Activated T-cell treated with anti-CD3 and anti-CD28 coated beads, Interleukin-2, amount 50 U/mL, for 72 hours (primary cell): ENCODE data around the gene ITPKC. TPM values are rescaled to one million over a fixed set of nuclear protein-coding genes. Genes with fewer than 3 reads are reported as not detected.

Source experiments
- ATAC-seq, 2 donors: fragments of 150-1000 bp; cut with Tn5 transposase; replicated peaks in 1 of 2; 2 replicates each; pipeline ENCODE4 v1.10.0; 2021; ENCODE audit warnings: moderate library complexity in 2 of 2, mild to moderate bottlenecking in 1 of 2
- DNase-seq, 2 donors: peaks; one replicate each; pipeline ENCODE4 v3.0.0; 2021 to 2022; ENCODE audit warnings: mixed read lengths in 1 of 2
- H3K27ac Mint-ChIP-seq: one replicate; pipeline ENCODE4 v1.8.0; 2022; ENCODE audit warnings: mild to moderate bottlenecking, moderate library complexity, mixed read lengths
- H3K27me3 Mint-ChIP-seq: one replicate; pipeline ENCODE4 v1.8.0; 2022; ENCODE audit warnings: low read depth, mixed read lengths
- H3K36me3 Mint-ChIP-seq, 2 donors: one replicate each; pipeline ENCODE4 v1.8.0; 2022; ENCODE audit warnings: mixed read lengths in 2 of 2, mild to moderate bottlenecking in 1 of 2; ENCODE audit not compliant: insufficient read depth in 2 of 2
- H3K4me1 Mint-ChIP-seq: one replicate; pipeline ENCODE4 v1.8.0; 2022; ENCODE audit warnings: low read depth, mixed read lengths
- H3K4me3 Mint-ChIP-seq, 2 donors: one replicate each; pipeline ENCODE4 v1.8.0; 2022; ENCODE audit warnings: mild to moderate bottlenecking in 2 of 2, mixed read lengths in 2 of 2, moderate library complexity in 2 of 2
- H3K9me3 Mint-ChIP-seq, 2 donors: one replicate each; pipeline ENCODE4 v1.8.0; 2022; ENCODE audit warnings: mixed read lengths in 2 of 2
- total RNA-seq, 2 donors: library from RNA; stranded (reverse); gene quantifications; one replicate each; pipeline ENCODE4 v1.2.3, GENCODE V29; 2022

Gene ITPKC
- total RNA-seq, 2 donors from 2014 or later, result 14.4 to 15.1 TPM

DNA sequence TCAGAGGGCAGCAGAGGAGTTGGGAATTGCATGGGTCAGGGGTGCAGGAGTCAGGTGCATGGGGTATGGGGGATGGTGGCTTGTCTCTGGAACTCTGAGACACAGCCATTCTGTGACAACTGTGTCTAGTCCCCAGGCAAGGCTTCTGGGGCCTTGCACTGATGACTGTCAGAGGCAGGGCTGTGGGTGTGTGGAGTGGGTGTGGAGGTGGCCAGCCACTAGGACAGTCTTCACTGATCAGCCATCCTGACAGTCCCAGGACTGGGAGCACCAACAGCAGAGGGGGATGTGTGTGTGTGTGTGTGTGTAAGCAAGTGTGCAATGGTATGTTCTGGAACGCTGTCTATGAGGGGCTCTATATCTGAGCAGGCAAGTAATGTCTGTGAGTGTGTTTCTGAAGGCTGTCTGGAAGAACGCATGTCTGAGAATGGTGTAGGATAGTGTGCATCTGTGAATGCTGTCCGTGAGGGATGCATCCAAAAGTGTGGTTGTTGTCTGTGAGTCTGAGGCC, 31.8 kb upstream of the ITPKC start:
- no peak for ATAC-seq
- H3K9me3 Mint-ChIP-seq, result no peaks in the 10 kb centered on the region
- no peak overlapping the region for H3K27ac Mint-ChIP-seq
- no peak overlapping the region for H3K4me3 Mint-ChIP-seq
- no peaks in the 10 kb centered on the region for H3K4me1 Mint-ChIP-seq
- no peaks in the 10 kb centered on the region for H3K27me3 Mint-ChIP-seq
- H3K36me3 Mint-ChIP-seq, result peaks cover 6 to 9% of the 10 kb centered on the region in 2 donors
- no peak for DNase-seq

- no peak overlapping the region for H3K4me3 Mint-ChIP-seq
Observed at GRCh38 chr19:40685563-40685962, 31.3 kb upstream of the ITPKC start.

GRCh38 chr19:40686882-40687524, 29.9 kb upstream of the ITPKC start:
- H3K4me3 Mint-ChIP-seq, result no peak overlapping the region
- peaks cover 6 to 10% of the 10 kb centered on the region in 2 donors for H3K36me3 Mint-ChIP-seq
- no peaks in the 10 kb centered on the region for H3K9me3 Mint-ChIP-seq
- no peak for ATAC-seq
- H3K4me1 Mint-ChIP-seq, result no peaks in the 10 kb centered on the region
- no peaks in the 10 kb centered on the region for H3K27me3 Mint-ChIP-seq
- DNase-seq, result no peak
- no peak overlapping the region for H3K27ac Mint-ChIP-seq

More at GRCh38 chr19:40685563-40685962, 31.3 kb upstream of the ITPKC start:
- no peak overlapping the region for H3K27ac Mint-ChIP-seq
- H3K9me3 Mint-ChIP-seq, result no peaks in the 10 kb centered on the region
- no peaks in the 10 kb centered on the region for H3K27me3 Mint-ChIP-seq
- ATAC-seq (no peak), DNase-seq (no peak)
- H3K4me1 Mint-ChIP-seq, result no peaks in the 10 kb centered on the region
- peaks cover 6 to 9% of the 10 kb centered on the region in 2 donors for H3K36me3 Mint-ChIP-seq

DNA sequence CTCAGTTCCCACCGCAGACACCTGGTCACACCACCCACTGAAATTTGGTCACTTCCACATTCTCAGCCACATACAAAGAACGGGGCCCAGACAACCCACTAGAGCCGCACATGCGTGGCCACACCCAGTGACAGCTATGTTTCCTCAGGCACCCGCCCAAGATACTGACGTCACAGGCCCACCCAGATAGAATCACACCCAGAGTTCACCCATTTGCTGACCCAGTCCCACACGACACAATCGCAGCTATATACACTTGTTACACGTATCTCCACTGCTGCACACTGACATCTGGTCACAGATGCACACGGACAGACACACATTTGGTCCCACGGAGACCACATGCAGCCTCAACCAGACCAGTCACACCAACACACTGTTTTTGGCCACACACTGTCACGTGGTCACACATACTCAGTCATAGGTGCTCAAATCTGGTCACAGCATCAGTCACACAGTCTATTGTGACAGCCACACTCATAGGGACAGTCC, 29.3 kb upstream of the ITPKC start:
- Mint-ChIP-seq H3K4me3 (no peak overlapping the region), H3K9me3 (no peaks in the 10 kb centered on the region), H3K27me3 (no peaks in the 10 kb centered on the region), H3K36me3 (peaks cover 6 to 10% of the 10 kb centered on the region in 2 donors), H3K4me1 (no peaks in the 10 kb centered on the region), H3K27ac (no peak overlapping the region)
- ATAC-seq (no peak), DNase-seq (no peak)

GRCh38 chr19:40688309-40688708, 28.6 kb upstream of the ITPKC start:
- DNase-seq, result no peak
- H3K9me3 Mint-ChIP-seq, result no peaks in the 10 kb centered on the region
- H3K4me1 Mint-ChIP-seq, result no peaks in the 10 kb centered on the region
- no peak overlapping the region for H3K4me3 Mint-ChIP-seq
- H3K27ac Mint-ChIP-seq, result no peak overlapping the region
- H3K27me3 Mint-ChIP-seq, result no peaks in the 10 kb centered on the region
- no peak for ATAC-seq
- peaks cover 6 to 10% of the 10 kb centered on the region in 2 donors for H3K36me3 Mint-ChIP-seq

DNA sequence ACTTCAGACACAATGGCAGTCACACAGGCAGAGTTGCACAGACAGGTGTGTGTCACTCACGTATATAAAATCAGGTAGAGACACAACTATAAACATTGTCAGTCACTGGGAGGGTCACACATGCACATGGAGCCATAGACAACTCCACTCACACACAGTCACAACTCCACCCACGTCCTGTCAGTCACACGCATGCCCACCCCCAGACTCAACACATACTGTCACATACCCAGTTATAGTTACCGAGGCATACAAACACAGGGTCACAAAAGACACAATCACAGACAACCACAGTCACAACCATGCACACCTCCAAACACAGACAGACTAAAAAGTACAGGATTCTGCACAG, 27.9 kb upstream of the ITPKC start:
- no peak overlapping the region for H3K27ac Mint-ChIP-seq
- no peaks in the 10 kb centered on the region for H3K9me3 Mint-ChIP-seq
- ATAC-seq (no peak), DNase-seq (no peak)
- H3K27me3 Mint-ChIP-seq, result no peaks in the 10 kb centered on the region
- H3K4me3 Mint-ChIP-seq, result no peak overlapping the region
- no peaks in the 10 kb centered on the region for H3K4me1 Mint-ChIP-seq
- H3K36me3 Mint-ChIP-seq, result peaks cover 6 to 10% of the 10 kb centered on the region in 2 donors

DNA sequence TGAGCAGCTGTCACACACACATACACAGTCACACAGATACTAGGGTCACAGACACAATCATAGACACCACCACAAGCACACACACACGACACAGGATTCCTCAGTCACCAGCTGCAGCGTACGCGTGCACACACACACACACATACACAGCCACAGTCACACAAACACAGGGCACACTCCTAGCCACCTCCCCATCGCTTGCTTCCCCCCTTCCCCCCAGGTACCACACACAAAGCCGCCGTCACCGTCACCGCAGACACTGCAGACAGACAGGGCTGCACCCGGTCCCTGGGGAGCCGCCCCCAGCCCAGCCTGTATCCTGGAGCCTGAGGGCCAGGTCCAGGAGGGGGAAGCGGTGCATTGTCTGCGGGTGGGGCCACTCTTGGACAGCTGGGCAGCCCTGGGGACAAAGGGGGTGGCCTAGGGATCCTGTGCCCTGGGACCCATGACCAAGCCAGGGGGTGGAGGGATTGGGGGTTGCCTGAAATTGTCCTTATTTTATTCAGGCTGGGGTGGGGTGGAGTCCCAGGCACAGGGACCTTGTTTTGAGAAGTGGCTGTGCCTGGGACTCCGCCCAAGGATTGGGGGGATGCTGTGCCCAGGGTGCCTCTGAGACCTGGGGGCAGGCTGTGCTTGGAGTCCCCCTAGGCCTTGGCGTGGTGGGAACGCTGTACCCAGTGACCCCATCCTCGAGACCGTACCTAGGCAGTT, 27.4 kb upstream of the ITPKC start:
- no peaks in the 10 kb centered on the region for H3K4me1 Mint-ChIP-seq
- H3K9me3 Mint-ChIP-seq, result no peaks in the 10 kb centered on the region
- H3K36me3 Mint-ChIP-seq, result peaks cover 6 to 10% of the 10 kb centered on the region in 2 donors
- DNase-seq (no peak), ATAC-seq (no peak)
- no peak overlapping the region for H3K27ac Mint-ChIP-seq
- H3K27me3 Mint-ChIP-seq, result no peaks in the 10 kb centered on the region
- peak overlapping the region in 1 of 2 donors; percentile 88 for H3K4me3 Mint-ChIP-seq

DNA sequence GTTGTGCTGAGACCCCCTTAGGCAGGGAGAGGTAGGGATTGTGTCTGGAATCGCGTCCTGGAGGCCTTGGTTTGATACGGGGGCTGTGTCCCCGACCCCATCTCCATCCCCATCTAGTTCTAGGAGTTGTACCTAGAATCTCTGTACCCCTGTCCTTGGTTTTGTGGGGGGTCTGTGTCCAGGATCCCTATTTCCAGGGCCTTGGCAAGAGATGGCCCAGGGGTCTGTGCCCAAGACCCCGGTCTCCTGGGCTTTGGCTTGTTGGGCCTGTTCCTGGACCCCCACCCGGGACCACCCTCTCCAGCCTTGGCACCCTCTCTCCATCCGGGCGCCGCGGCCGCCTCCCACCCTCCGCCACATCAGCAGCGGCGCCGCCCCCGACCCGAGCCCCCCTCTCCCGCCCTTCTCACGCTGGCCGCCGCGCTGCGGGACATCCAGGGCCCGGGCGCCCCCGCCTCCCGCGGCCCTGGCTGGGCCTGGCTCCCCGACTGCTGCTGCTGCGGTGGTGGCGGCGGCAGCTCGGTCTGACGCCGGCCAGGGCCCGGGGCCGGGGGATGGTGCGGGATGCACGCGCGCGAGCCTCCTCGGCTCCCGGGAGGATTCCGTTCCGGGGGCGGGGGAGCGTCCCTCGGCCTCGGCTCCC, 26.7 kb upstream of the ITPKC start, which contains the start of gene NUMBL:
Gene NUMBL (minus strand): TSS at position 602 of the 643 bp plus-strand sequence. CDS start 168 bp downstream, at position 434.
- Mint-ChIP-seq H3K27me3 (no peaks in the 10 kb centered on the region), H3K4me3 (peak within 1 kb of the TSS; percentile 82 to 88), H3K4me1 (no peaks in the 10 kb centered on the region), H3K36me3 (peaks cover 6 to 9% of the 10 kb centered on the region in 2 donors), H3K9me3 (no peaks in the 10 kb centered on the region), H3K27ac (peak within 1 kb of the TSS; percentile 85)
- ATAC-seq (no peak), DNase-seq (no peak)

DNA sequence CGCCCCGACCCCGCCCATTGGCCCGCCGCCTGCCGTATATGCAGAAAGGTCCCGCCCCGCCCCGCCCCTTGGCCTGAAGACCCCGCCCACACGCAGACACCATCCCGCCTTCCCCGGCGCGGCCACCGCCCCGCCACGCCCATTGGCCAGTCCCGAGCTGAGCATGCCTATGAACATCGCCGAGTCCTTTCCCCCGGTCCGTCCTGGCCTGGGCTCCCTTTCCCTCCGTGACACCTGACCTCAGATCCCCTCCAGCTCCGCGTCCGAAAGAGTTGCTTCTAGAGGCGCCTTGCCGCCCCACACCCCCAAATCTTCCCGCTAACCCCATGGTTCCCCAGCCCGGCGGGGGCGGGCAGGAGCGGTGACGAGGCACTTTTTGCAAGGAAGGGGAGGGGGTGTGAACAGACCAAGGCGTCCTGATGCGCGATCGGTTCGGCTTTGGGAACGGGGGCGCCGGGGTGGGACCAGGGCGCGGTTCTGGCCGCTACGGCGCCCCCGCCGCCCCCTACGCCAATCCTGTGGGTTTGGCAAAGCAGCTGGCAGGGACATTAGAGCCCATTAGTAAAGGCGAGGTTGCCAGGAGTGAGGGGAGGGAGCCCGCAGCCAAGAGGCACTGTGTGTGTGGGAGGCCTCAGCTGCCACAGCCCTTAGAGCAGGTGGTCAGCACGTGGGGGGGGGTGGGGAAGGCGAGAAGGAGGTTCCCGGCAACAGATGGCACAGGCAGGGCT, 26.1 kb upstream of the ITPKC start:
- H3K4me3 Mint-ChIP-seq, result peak overlapping the region; percentile 82 to 88
- H3K27me3 Mint-ChIP-seq, result no peaks in the 10 kb centered on the region
- H3K27ac Mint-ChIP-seq, result peak overlapping the region; percentile 85
- DNase-seq (peak; percentile 89 to 90), ATAC-seq (peak; percentile 88 to 90)
- peaks cover 0 to 2% of the 10 kb centered on the region in 2 donors for H3K36me3 Mint-ChIP-seq
- H3K9me3 Mint-ChIP-seq, result no peaks in the 10 kb centered on the region
- H3K4me1 Mint-ChIP-seq, result no peaks in the 10 kb centered on the region

GRCh38 chr19:40691421-40692211, 25.3 kb upstream of the ITPKC start:
- no peak for DNase-seq
- Mint-ChIP-seq H3K4me3 (peak overlapping the region in 1 of 2 donors; percentile 88), H3K9me3 (no peaks in the 10 kb centered on the region), H3K4me1 (no peaks in the 10 kb centered on the region), H3K27ac (no peak overlapping the region), H3K36me3 (peaks cover 0 to 2% of the 10 kb centered on the region in 2 donors), H3K27me3 (no peaks in the 10 kb centered on the region)
- no peak for ATAC-seq

- Mint-ChIP-seq H3K27me3 (no peaks in the 10 kb centered on the region), H3K9me3 (no peaks in the 10 kb centered on the region), H3K36me3 (peaks cover 2% of the 10 kb centered on the region in 2 donors), H3K4me3 (peak overlapping the region; percentile 8 to 13), H3K27ac (no peak overlapping the region), H3K4me1 (no peaks in the 10 kb centered on the region)
- DNase-seq (no peak), ATAC-seq (no peak)
Observed at GRCh38 chr19:40692212-40692551, 24.7 kb upstream of the ITPKC start.

- DNase-seq (no peak), ATAC-seq (no peak)
- Mint-ChIP-seq H3K27me3 (no peaks in the 10 kb centered on the region), H3K27ac (no peak overlapping the region), H3K9me3 (no peaks in the 10 kb centered on the region), H3K4me1 (no peaks in the 10 kb centered on the region), H3K36me3 (peaks cover 2% of the 10 kb centered on the region in 2 donors), H3K4me3 (no peak overlapping the region)
Observed at GRCh38 chr19:40693150-40693788, 23.6 kb upstream of the ITPKC start.
